DMS153 (cell line): Measurements from ENCODE around the gene CFAP99.
"Not testable (repeated sequence)": the region's sequence is repeated elsewhere in the genome, so short reads cannot be mapped to it uniquely, and the experiment has no call there.

Source experiments
- DNase-seq: peaks from one replicate; lab custom pipeline; 2025; lab: John Stamatoyannopoulos, UW

The CFAP99 gene

GRCh38 chr4:2446656-2447564, 28.2 kb downstream of the CFAP99 start:
- DNase-seq, result no peak

GRCh38 chr4:2448589-2448988, 29.8 kb downstream of the CFAP99 start:
- no peak for DNase-seq

GRCh38 chr4:2449051-2449450, 30.3 kb downstream of the CFAP99 start:
- no peak for DNase-seq

- no peak for DNase-seq
Observed at GRCh38 chr4:2449511-2450392, 31.0 kb downstream of the CFAP99 start.

- no peak for DNase-seq
Observed at GRCh38 chr4:2450394-2451035, 31.8 kb downstream of the CFAP99 start.

GRCh38 chr4:2451036-2451520, 32.3 kb downstream of the CFAP99 start:
- DNase-seq, result no peak

GRCh38 chr4:2451821-2452785, 33.3 kb downstream of the CFAP99 start:
- DNase-seq, result no peak

GRCh38 chr4:2457481-2458295, 38.9 kb downstream of the CFAP99 start:
- DNase-seq, result no peak

- DNase-seq, result no peak
Observed at GRCh38 chr4:2458546-2459491, 40.1 kb downstream of the CFAP99 start.

GRCh38 chr4:2459589-2460349, 41.0 kb downstream of the CFAP99 start:
- DNase-seq, result no peak

GRCh38 chr4:2461246-2461960, 42.6 kb downstream of the CFAP99 start:
- no peak for DNase-seq

GRCh38 chr4:2462218-2462991, 43.6 kb downstream of the CFAP99 start:
- DNase-seq, result no peak

- DNase-seq, result no peak
Observed at GRCh38 chr4:2462992-2463762, 44.4 kb downstream of the CFAP99 start.

- no peak for DNase-seq
Observed at GRCh38 chr4:2465032-2465431, 46.3 kb downstream of the CFAP99 start.

- not testable (repeated sequence) for DNase-seq
Observed at GRCh38 chr4:2465544-2465943, 46.8 kb downstream of the CFAP99 start.
